Upper lobe of right lung (tissue), 1 donor: Measurements from ENCODE around the gene POLE. TPM values are rescaled to one million over a fixed set of nuclear protein-coding genes. Genes with fewer than 3 reads are reported as not detected.

Experiments used
- ATAC-seq: fragments of 200-7000 bp; cut with Tn5 transposase; one replicate; pipeline ENCODE4 v1.9.1; 2020; ENCODE audit warnings: mild to moderate bottlenecking, moderate library complexity
- DNase-seq: peaks from one replicate; pipeline ENCODE4 v3.0.0-alpha.2; 2020
- H3K27ac ChIP-seq: fragments of 200-600 bp; one replicate; pipeline ENCODE4 v1.8.0; 2022
- H3K27me3 ChIP-seq: fragments of 200-600 bp; one replicate; pipeline ENCODE4 v1.8.0; 2022; ENCODE audit warnings: mild to moderate bottlenecking
- H3K36me3 ChIP-seq: fragments of 200-600 bp; one replicate; pipeline ENCODE4 v1.8.0; 2022
- H3K4me1 ChIP-seq: fragments of 200-600 bp; one replicate; pipeline ENCODE4 v1.8.0; 2022
- H3K4me3 ChIP-seq: fragments of 200-600 bp; one replicate; pipeline ENCODE4 v1.8.0; 2022; ENCODE audit warnings: mild to moderate bottlenecking
- H3K9me3 ChIP-seq: fragments of 200-600 bp; one replicate; pipeline ENCODE4 v1.8.0; 2022
- intact Hi-C: fragments of 100-400 bp; cut with DNase I; formaldehyde crosslinking; loops from one replicate; pipeline ENCODE4 v1.11.0; 2022
- total RNA-seq: library from RNA; stranded (reverse); fragmentation: NEBNext Ultra II Directional; extraction: Animal tissue kit (Norgen Biotek cat#: 25700); gene quantifications from one replicate; pipeline ENCODE4 v1.2.1, GENCODE V29; 2021
- TF ChIP-seq, protein P1 (sequence below): fragments of 200-600 bp; IDR thresholded peaks from one replicate; pipeline ENCODE4 v1.8.0; 2022; ENCODE audit warnings: antibody characterized with exemption
- donor health status: DM: no; HTN: yes; CAD: no; lungs with severe emphysema.

Gene POLE
- total RNA-seq, 1 donor from 2014 or later, result 23.5 TPM

DNA sequence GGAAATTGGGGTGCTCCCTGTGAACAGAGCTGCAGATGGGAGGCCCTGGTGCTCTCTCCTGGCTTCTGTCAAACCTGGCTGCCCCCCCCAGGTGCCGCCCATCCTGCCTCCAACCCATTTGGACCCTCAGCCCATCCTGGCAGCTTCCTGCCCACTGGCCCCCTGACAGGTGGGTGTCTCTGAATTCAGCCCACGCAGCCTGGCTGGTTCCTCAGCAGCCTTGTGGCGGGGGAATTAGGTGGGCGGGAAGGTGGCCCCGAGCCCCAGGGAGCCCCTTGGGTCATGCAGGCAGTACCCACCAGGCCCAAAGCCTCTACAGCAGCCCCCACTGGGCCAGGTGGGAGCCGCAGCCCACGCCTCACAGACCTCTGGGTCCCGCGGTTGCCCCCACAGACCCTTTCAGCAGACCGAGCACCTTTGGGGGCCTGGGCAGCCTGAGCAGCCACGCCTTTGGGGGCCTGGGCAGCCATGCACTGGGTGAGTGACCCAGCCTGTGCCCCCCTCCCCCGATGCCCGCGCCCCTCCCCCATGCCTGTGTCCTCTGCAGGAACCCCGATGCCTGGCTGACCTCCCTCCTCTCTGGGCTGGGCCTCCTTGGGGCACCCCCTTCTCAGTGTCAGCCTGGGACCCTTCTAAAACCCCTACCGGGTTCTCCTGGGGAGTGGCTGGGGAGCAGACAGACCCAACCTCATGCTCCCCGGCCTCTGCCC is 105.6 kb downstream of the POLE start:
- Histone ChIP-seq H3K27ac (no peak overlapping the region), H3K4me3 (no peak overlapping the region), H3K36me3 (peaks cover 19% of the 10 kb centered on the region), H3K9me3 (no peaks in the 10 kb centered on the region), H3K4me1 (no peaks in the 10 kb centered on the region), H3K27me3 (no peaks in the 10 kb centered on the region)
- no peak for DNase-seq
- ATAC-seq, result no peak
- intact Hi-C loops, result no loop called here
- TF ChIP-seq, protein P1, sequence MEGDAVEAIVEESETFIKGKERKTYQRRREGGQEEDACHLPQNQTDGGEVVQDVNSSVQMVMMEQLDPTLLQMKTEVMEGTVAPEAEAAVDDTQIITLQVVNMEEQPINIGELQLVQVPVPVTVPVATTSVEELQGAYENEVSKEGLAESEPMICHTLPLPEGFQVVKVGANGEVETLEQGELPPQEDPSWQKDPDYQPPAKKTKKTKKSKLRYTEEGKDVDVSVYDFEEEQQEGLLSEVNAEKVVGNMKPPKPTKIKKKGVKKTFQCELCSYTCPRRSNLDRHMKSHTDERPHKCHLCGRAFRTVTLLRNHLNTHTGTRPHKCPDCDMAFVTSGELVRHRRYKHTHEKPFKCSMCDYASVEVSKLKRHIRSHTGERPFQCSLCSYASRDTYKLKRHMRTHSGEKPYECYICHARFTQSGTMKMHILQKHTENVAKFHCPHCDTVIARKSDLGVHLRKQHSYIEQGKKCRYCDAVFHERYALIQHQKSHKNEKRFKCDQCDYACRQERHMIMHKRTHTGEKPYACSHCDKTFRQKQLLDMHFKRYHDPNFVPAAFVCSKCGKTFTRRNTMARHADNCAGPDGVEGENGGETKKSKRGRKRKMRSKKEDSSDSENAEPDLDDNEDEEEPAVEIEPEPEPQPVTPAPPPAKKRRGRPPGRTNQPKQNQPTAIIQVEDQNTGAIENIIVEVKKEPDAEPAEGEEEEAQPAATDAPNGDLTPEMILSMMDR, result no peak

DNA sequence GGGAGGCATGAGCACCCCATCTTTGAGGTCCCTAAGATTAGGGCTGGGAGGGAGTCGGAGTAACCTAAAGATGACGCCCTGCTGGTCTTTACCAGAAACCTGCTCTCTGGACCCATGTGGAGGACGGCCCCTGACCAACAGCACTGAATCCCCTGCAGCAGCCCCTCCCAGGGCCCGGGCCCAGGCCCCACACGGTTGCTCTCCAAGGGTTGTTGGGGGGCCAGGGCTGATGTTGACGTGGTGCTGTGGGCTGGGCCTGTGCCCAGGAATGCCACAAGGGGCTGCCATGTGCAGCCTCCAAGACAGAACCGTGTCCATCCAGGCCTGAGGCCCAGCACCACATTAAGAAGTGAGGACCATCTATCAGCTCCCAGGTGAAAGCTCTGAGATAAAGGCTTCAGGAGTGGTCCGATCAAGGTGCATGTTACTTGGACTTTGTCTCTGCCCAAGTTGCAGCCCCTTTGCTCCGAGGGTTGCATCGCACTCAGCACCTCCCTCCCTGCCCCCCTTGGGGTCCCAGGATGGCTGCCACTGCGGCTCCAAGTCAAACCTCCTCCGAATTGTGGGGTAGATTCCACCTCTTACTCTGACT is 106.3 kb downstream of the POLE start:
- intact Hi-C loops, result no loop called here
- Histone ChIP-seq H3K27me3 (no peaks in the 10 kb centered on the region), H3K9me3 (no peaks in the 10 kb centered on the region), H3K4me3 (no peak overlapping the region), H3K27ac (no peak overlapping the region), H3K36me3 (peaks cover 23% of the 10 kb centered on the region), H3K4me1 (no peaks in the 10 kb centered on the region)
- TF ChIP-seq, protein P1, result no peak
- ATAC-seq, result no peak
- no peak for DNase-seq

DNA sequence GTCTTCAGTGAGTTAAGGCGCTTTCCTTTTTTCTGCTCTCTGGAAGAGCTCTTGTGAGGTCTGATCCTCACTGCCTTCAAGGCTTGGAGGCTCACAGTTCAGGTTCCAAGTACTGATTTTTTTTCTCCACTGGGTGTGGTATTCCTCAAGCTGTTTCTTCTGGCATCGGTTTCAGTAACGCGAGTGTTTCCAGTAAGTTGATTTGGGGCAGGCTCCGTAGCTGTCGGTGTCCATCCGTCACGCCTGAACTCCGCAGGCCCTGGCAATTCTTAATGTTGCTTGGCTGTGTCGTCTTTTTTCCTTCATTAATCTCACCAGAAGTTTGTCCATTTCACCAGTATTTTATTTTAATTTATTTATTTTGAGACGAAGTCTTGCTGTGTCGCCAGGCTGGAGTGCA is 107.4 kb downstream of the POLE start:
- DNase-seq (no peak), ATAC-seq (no peak)
- TF ChIP-seq, protein P1, result no peak
- no peaks in the 10 kb centered on the region for H3K27me3 ChIP-seq
- H3K27ac ChIP-seq, result no peak overlapping the region
- intact Hi-C loops, result no loop called here
- H3K4me3 ChIP-seq, result no peak overlapping the region
- H3K4me1 ChIP-seq, result no peaks in the 10 kb centered on the region
- peaks cover 25% of the 10 kb centered on the region for H3K36me3 ChIP-seq
- no peaks in the 10 kb centered on the region for H3K9me3 ChIP-seq

DNA sequence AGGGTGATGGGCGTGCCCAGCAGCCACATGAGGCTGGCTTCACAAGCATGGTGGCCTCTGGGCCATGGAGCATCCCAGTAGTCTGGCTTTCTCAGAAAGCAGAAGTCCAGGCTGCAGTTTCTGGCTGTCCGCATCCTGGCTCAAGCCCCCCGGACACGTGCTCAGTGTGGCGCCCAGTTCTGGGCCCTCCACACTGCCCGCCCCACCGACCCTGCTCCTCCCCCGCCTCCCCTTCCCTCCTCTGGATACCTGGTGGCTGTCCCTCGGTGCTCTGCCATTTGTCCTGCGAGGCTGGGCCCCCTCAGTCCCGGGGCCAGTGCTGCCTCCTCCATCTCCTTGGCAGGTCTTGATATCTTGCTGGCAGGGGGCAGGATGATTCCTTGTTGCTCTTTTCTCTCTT is 108.3 kb downstream of the POLE start:
- TF ChIP-seq, protein P1, result no peak
- peaks cover 34% of the 10 kb centered on the region for H3K36me3 ChIP-seq
- H3K9me3 ChIP-seq, result no peaks in the 10 kb centered on the region
- no peak overlapping the region for H3K27ac ChIP-seq
- no peaks in the 10 kb centered on the region for H3K27me3 ChIP-seq
- H3K4me3 ChIP-seq, result no peak overlapping the region
- intact Hi-C loops, result no loop called here
- no peak for DNase-seq
- no peaks in the 10 kb centered on the region for H3K4me1 ChIP-seq
- ATAC-seq, result no peak

DNA sequence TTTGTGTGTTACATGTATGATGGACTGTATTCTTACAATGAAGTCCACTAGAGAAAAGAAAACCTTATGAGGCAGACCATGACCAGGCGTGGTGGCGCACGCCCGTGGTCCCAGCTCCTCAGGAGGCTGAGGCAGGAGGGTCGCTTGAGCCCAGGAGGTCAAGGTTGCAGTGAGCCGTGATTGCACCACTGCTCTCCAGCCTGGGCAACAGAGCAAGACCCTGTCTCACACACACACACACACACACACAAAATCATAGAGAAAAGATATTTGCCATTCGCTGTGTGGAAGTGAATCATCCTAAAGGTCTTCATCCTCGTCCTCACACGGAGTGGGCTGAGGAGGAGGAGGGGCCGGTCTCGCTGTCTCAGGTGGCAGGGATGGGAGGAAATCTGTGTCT is 109.0 kb downstream of the POLE start:
- no peak for DNase-seq

More for the DNA sequence above, 109.0 kb downstream of the POLE start:
- intact Hi-C loops, result no loop called here
- TF ChIP-seq, protein P1, result no peak
- Histone ChIP-seq H3K36me3 (peaks cover 37% of the 10 kb centered on the region), H3K9me3 (no peaks in the 10 kb centered on the region), H3K4me3 (no peak overlapping the region), H3K4me1 (no peaks in the 10 kb centered on the region), H3K27me3 (no peaks in the 10 kb centered on the region), H3K27ac (no peak overlapping the region)
- ATAC-seq, result no peak
